Measurements from ENCODE around the gene GFY.

- TF ChIP-seq EZH2 (IDR thresholded peaks at IDR 0.05; ENCODE audit: insufficient read depth, poor library complexity, severe bottlenecking) (no peak), EZH2phosphoT487 (IDR thresholded peaks at IDR 0.05; ENCODE audit: insufficient read depth, low read depth) (no peak)
These were observed 28.0 kb downstream of the GFY start, which contains the start of gene ALDH16A1 for GRCh38 chr19:49453013-49453756.
